Fibroblast of lung (primary cell): Measurements from ENCODE around the gene CERK. TPM values are rescaled to one million over a fixed set of nuclear protein-coding genes. Genes with fewer than 3 reads are reported as not detected.

Experiments used
- DNase-seq, 2 donors: peaks; one replicate each; pipeline versions ENCODE4 v3.0.0 to v3.0.0-alpha.2; 2010; ENCODE audit warnings: low read depth in 2 of 2
- H2AFZ ChIP-seq: 2 replicates; pipeline ENCODE4 v1.5.1; 2012; ENCODE audit warnings: low read length, control low read depth, inconsistent platforms
- H3K27ac ChIP-seq: 2 replicates; pipeline ENCODE4 v1.5.1; 2011; ENCODE audit warnings: low read length, control low read depth; ENCODE audit not compliant: insufficient read depth
- H3K27me3 ChIP-seq: 2 replicates; pipeline ENCODE4 v1.5.1; 2011; ENCODE audit warnings: mild to moderate bottlenecking, low read length; ENCODE audit not compliant: control insufficient read depth, insufficient read depth
- H3K36me3 ChIP-seq: 2 replicates; pipeline ENCODE4 v1.5.1; 2011; ENCODE audit warnings: low read length; ENCODE audit not compliant: control insufficient read depth, insufficient read depth
- H3K4me1 ChIP-seq: 2 replicates; pipeline ENCODE4 v1.5.1; 2011; ENCODE audit warnings: low read length; ENCODE audit not compliant: control insufficient read depth, insufficient read depth; ENCODE audit errors: extremely low read depth
- H3K4me2 ChIP-seq: 2 replicates; pipeline ENCODE4 v1.5.1; 2011; ENCODE audit warnings: low read length, control low read depth; ENCODE audit not compliant: insufficient read depth; ENCODE audit errors: extremely low read depth
- H3K4me3 ChIP-seq, 4 experiments: fragments of 200-600 bp in 1 of 4; sonication (generic) in 1 of 4; replicated peaks in 1 of 4; 2 replicates each; pipeline ENCODE4 v1.5.1; 2011 to 2016; ENCODE audit warnings: low read length in 4 of 4, low read depth in 3 of 4, mild to moderate bottlenecking in 3 of 4, control low read depth in 2 of 4, inconsistent platforms in 1 of 4, mixed read lengths in 1 of 4; ENCODE audit not compliant: insufficient read depth in 1 of 4; ENCODE audit errors: control extremely low read depth in 1 of 4
- H3K79me2 ChIP-seq: 2 replicates; pipeline ENCODE4 v1.5.1; 2012; ENCODE audit warnings: mild to moderate bottlenecking, low read length, inconsistent platforms; ENCODE audit not compliant: control insufficient read depth, insufficient read depth
- H3K9ac ChIP-seq: 2 replicates; pipeline ENCODE4 v1.5.1; 2011; ENCODE audit warnings: mild to moderate bottlenecking, low read length, control low read depth; ENCODE audit not compliant: insufficient read depth
- H3K9me3 ChIP-seq: 2 replicates; pipeline ENCODE4 v1.5.1; 2012; ENCODE audit warnings: low read depth, low read length; ENCODE audit not compliant: control insufficient read depth, insufficient read depth
- H4K20me1 ChIP-seq: 2 replicates; pipeline ENCODE4 v1.5.1; 2011; ENCODE audit warnings: low read length; ENCODE audit not compliant: control insufficient read depth, insufficient read depth; ENCODE audit errors: extremely low read depth
- EZH2 ChIP-seq: IDR thresholded peaks from 2 replicates; pipeline ENCODE4 v1.5.1; 2012; ENCODE audit warnings: low read length, control low read depth, mild to moderate bottlenecking; ENCODE audit errors: missing control alignments
- polyA plus RNA-seq, 2 donors: library from polyadenylated mRNA; depleted of rRNA in 1 of 2; stranded (reverse) in 1 of 2; unstranded in 1 of 2; fragments of >200 nt; gene quantifications; 2 replicates each; pipeline ENCODE4 v1.2.1, GENCODE V29; 2011 to 2012; ENCODE audit warnings: missing spikeins in 1 of 2
- total RNA-seq: library from RNA; depleted of rRNA; stranded (reverse); fragments of >200 nt; gene quantifications from 2 replicates; pipeline ENCODE4 v1.2.1, GENCODE V29; 2014
- TF ChIP-seq, protein P1 (sequence below), 2 donors: IDR thresholded peaks in 1 of 2; conservative IDR thresholded peaks in 1 of 2; 1 replicate in 1 of 2; 2 replicates in 1 of 2; pipeline ENCODE4 v1.5.1; 2011 to 2012; ENCODE audit warnings: low read length in 2 of 2, control low read depth in 1 of 2, inconsistent platforms in 1 of 2, low read depth in 1 of 2, mild to moderate bottlenecking in 1 of 2

CERK gene
- total and polyA plus RNA-seq, 2 donors (not counting 1 experiment from before 2014, with no cell fraction given): 19.5 to 24.9 TPM

DNA sequence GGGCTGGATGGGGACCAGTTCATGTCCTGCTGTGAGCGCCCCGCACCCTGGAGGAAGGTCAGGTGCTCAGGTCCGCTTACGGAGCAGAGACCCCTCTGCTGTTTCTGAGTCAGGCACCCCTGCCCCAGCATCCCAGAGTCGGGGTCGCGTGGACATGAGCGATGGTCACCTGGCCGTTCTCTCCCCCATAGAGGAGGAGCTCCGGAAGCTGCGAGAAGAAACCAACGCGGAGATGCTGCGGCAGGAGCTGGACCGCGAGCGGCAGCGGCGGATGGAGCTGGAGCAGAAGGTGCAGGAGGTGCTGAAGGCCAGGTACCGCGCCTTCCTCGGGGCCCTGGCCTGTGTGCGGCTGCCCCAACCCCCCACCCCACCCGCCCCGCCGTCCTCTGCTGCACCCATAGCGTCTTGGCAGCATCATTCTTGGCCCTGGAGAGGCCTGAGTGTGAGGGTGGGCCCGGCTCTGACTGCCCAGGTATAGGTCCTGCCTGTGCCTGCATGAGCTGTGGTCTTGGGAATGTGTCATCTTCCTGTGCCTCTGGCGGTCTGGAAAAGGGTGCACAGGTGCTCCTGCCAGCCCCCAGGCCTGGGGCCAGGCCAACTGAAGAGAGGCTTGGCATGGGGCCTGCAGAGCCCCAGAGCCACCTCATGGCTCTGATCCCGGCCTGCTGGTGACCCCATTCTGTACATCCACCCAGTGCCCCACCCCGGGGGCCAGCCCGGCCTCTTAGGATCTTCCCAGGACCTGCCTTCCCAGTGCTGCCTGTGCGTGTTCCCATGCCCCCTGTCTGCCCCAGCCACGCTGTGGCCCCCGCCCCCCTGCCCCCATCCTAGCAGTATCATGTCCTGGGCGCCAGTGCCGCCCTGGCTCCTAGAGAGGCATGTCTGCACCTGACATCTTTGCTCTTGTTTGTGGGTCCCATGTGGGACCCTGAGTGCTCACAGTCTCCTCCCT lies 79.8 kb downstream of the CERK start:
- no peaks in the 10 kb centered on the region for H3K36me3 ChIP-seq
- H4K20me1 ChIP-seq: no peaks in the 10 kb centered on the region
- no peaks in the 10 kb centered on the region for H3K27me3 ChIP-seq
- H3K9me3 ChIP-seq: no peaks in the 10 kb centered on the region
- H2AFZ ChIP-seq: no peak overlapping the region
- no peak overlapping the region for H3K4me3 ChIP-seq
- no peaks in the 10 kb centered on the region for H3K79me2 ChIP-seq
- no peak overlapping the region for H3K27ac ChIP-seq
- DNase-seq: no peak
- TF ChIP-seq, protein P1, sequence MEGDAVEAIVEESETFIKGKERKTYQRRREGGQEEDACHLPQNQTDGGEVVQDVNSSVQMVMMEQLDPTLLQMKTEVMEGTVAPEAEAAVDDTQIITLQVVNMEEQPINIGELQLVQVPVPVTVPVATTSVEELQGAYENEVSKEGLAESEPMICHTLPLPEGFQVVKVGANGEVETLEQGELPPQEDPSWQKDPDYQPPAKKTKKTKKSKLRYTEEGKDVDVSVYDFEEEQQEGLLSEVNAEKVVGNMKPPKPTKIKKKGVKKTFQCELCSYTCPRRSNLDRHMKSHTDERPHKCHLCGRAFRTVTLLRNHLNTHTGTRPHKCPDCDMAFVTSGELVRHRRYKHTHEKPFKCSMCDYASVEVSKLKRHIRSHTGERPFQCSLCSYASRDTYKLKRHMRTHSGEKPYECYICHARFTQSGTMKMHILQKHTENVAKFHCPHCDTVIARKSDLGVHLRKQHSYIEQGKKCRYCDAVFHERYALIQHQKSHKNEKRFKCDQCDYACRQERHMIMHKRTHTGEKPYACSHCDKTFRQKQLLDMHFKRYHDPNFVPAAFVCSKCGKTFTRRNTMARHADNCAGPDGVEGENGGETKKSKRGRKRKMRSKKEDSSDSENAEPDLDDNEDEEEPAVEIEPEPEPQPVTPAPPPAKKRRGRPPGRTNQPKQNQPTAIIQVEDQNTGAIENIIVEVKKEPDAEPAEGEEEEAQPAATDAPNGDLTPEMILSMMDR (conservative IDR thresholded peaks at IDR 0.05 in 1 of 2, IDR thresholded peaks at IDR 0.05 in 1 of 2; ENCODE audit: low read depth in 1 of 2, low read length in 2 of 2): no peak
- TF ChIP-seq EZH2: no peak
- no peak overlapping the region for H3K4me2 ChIP-seq
- no peak overlapping the region for H3K9ac ChIP-seq
- no peaks in the 10 kb centered on the region for H3K4me1 ChIP-seq

DNA sequence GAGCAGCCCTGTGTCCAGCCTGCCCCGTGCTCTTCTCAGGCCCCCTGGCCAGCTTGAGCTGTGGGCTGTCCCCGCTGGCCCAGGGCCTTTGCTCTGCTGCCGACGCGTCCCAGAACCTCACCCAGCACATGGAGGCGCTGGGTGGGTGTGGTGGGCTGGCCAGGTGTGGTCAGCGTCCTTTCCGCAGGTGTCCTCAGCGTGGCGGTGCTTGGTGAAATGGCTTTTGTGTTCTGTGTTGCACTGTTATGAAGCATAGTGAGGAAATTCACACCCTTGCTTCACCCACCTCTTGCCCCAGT lies 80.4 kb downstream of the CERK start:
- no peaks in the 10 kb centered on the region for H3K4me1 ChIP-seq
- no peak overlapping the region for H3K4me2 ChIP-seq
- no peaks in the 10 kb centered on the region for H3K36me3 ChIP-seq
- no peak overlapping the region for H3K4me3 ChIP-seq
- TF ChIP-seq, protein P1 (conservative IDR thresholded peaks at IDR 0.05 in 1 of 2, IDR thresholded peaks at IDR 0.05 in 1 of 2; ENCODE audit: low read depth in 1 of 2, low read length in 2 of 2): no peak
- TF ChIP-seq EZH2: no peak
- H3K9me3 ChIP-seq: no peaks in the 10 kb centered on the region
- no peak overlapping the region for H3K27ac ChIP-seq
- no peaks in the 10 kb centered on the region for H3K79me2 ChIP-seq
- H3K9ac ChIP-seq: no peak overlapping the region
- H3K27me3 ChIP-seq: no peaks in the 10 kb centered on the region
- DNase-seq: no peak
- H4K20me1 ChIP-seq: no peaks in the 10 kb centered on the region
- no peak overlapping the region for H2AFZ ChIP-seq

DNA sequence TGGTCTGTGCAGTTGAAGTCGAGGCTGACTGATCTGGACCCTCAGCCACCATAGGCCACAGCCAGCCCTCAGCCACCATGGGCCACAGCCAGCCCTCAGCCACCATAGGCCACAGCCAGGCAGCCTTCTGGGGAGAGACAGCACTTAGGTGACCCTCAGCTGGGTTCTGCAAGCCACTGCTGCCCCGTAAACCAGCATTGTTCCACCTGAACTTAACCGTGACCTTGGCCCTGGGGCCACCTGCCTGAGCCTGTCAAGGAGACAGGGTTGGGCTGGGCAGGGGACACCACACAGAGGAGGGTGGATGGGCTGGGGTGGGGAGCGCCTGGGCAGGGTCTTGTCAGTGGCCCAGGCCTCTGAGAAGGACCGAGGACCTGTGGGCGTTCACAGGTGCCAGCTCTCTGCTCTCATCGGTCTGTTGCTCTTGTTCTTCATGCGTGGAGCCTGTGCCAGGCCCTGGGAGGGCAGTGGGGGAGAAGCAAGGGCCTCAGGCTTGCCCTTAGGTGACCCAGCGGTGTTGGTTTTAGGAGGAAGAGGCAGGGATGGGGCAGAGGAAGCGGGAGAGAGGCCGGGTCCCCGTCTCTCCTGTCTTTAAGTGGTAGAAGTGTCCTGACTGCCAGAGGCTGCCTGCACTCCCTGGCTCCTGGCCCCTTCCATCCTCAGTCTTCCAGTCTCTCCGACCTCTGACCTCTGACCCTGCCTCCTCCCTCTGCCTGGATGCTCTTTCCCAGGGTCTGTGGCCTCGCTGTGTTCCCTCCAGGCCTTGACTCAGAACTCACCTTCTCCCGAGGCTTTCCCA lies 81.0 kb downstream of the CERK start:
- H3K4me1 ChIP-seq: no peaks in the 10 kb centered on the region
- no peaks in the 10 kb centered on the region for H3K79me2 ChIP-seq
- no peak for TF ChIP-seq EZH2
- no peak overlapping the region for H3K4me3 ChIP-seq
- H3K36me3 ChIP-seq: no peaks in the 10 kb centered on the region
- H3K27ac ChIP-seq: no peak overlapping the region
- H3K9ac ChIP-seq: no peak overlapping the region
- H3K27me3 ChIP-seq: no peaks in the 10 kb centered on the region
- no peaks in the 10 kb centered on the region for H3K9me3 ChIP-seq
- no peak overlapping the region for H3K4me2 ChIP-seq
- DNase-seq: no peak
- no peaks in the 10 kb centered on the region for H4K20me1 ChIP-seq
- no peak overlapping the region for H2AFZ ChIP-seq
